ENCODE data around the gene DTYMK.

The DTYMK gene

DNA sequence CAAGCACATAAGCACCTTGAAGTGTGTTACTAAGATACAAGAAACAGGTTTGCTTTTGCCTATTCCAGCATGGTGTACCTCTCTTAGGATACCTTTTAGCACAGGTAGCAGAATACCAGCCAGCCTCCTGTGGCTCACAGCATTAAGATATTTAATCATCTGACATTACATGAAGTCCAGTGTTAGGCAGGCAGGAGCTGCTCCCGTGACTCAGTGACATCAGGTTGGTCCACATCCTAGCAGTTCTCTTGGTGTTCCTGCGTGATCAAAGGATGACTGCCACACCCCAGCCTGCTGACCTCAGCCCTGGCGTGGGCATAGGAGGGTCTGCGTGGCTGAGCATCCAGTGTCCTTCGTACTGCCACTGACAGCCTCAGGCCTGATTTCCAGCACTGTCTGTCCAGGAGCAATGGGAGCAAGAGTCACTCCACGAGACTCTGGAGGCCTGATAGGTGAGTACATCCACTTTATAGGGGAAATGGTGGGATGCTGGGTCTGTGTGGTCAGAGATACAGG lies 3.6 kb upstream of the DTYMK start:
- FAIRE-seq, result no peak
- DNase-seq (ENCODE audit: insufficient read length, low spot score), result no peak
- TF ChIP-seq POLR2AphosphoS5 (IDR thresholded peaks at IDR 0.05; ENCODE audit: low read depth, low read length) (no peak), TAF1 (IDR thresholded peaks at IDR 0.05; ENCODE audit: low read depth, low read length) (no peak), SPI1 (IDR thresholded peaks at IDR 0.05; ENCODE audit: low read depth, low read length) (no peak), PAX5 (IDR thresholded peaks at IDR 0.05; ENCODE audit: insufficient read depth, low read length, severe bottlenecking) (no peak), POU2F2 (IDR thresholded peaks at IDR 0.05; ENCODE audit: low read depth, low read length) (no peak), POLR2A (IDR thresholded peaks at IDR 0.05; ENCODE audit: low read depth, low read length) (no peak)

DNA sequence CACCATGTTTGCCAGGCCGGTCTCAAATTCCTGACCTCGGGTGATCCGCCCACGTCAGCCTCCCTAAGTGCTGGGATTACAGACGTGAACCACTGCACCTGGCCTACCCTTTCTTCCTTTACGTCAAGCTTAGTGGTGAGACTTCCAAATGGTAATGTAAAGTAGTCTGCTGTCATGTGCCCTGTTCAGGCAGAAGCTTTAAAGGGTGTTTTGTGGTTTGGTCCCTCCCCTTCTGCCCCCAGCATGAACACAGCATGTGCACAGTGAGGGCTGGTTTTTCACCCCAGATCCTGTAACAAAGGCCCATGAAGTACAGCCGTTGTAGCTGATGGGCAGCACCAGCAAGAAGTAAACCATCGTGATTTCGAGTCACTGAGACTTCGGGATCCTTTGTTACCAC lies 2.7 kb upstream of the DTYMK start:
- FAIRE-seq (no peak), DNase-seq (ENCODE audit: insufficient read length, low spot score) (no peak)
- TF ChIP-seq POLR2A (IDR thresholded peaks at IDR 0.05; ENCODE audit: low read depth, low read length) (no peak), POU2F2 (IDR thresholded peaks at IDR 0.05; ENCODE audit: low read depth, low read length) (no peak), PAX5 (IDR thresholded peaks at IDR 0.05; ENCODE audit: insufficient read depth, low read length, severe bottlenecking) (no peak), SPI1 (IDR thresholded peaks at IDR 0.05; ENCODE audit: low read depth, low read length) (no peak), POLR2AphosphoS5 (IDR thresholded peaks at IDR 0.05; ENCODE audit: low read depth, low read length) (no peak), TAF1 (IDR thresholded peaks at IDR 0.05; ENCODE audit: low read depth, low read length) (no peak)

DNA sequence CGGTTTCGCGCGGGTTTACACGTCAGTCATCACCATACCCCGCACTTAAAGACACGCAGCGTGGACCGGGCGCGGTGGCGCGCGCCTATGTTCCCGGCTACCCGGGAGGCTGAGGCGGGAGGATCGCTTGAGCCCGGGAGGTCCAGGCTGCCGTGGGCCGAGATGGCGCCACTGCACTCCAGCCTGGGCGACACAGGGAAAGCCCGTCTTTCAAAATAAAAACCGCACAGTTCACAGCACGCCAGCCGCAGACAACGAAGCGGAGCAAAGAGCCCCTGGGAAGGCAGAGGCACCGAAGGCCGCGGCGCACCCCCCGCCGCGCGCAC lies 328 bp downstream of the DTYMK start:
- TF ChIP-seq POLR2A (IDR thresholded peaks at IDR 0.05; ENCODE audit: low read depth, low read length), result no peak
- no peak for TF ChIP-seq SPI1 (IDR thresholded peaks at IDR 0.05; ENCODE audit: low read depth, low read length)
- TF ChIP-seq PAX5 (IDR thresholded peaks at IDR 0.05; ENCODE audit: insufficient read depth, low read length, severe bottlenecking), result no peak
- no peak for TF ChIP-seq TAF1 (IDR thresholded peaks at IDR 0.05; ENCODE audit: low read depth, low read length)
- TF ChIP-seq POLR2AphosphoS5 (IDR thresholded peaks at IDR 0.05; ENCODE audit: low read depth, low read length), result no peak
- TF ChIP-seq POU2F2 (IDR thresholded peaks at IDR 0.05; ENCODE audit: low read depth, low read length), result no peak
- FAIRE-seq, result no peak
- no peak for DNase-seq (ENCODE audit: insufficient read length, low spot score)

DNA sequence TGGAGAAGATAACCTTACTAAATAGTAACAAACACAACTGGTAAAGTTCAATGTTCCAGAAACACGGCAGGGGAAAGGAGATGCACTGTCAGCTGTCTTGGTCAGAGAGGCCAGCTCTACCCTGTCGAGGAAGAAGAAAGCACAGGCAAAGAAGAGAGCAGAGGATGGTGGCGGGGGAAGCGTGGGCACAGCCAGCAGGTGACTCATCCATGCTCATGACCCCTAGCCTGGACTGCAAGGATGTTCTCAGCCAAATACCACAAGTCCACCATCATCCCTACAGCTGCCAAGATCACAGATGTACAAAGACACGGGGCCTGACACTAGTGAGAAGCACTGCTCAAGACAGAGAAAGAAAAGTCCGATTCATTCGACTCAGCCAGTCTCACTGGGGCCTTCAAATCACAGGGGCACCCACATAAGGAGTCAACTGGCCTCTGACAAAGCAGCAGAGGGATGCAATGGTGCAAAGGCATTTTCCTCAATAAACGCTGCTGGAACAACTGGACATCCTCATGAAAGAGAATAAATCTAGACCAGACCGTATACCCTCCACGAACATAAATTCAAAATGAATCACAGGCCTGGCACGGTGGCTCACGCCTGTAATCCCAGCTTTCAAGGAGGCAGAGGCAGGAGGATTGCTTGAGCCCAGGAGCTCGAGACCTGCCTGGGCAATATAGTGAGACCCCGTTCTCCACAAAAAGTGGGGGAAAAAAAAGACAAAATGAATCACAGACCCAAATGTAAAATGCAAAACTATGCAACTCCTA lies 5.6 kb downstream of the DTYMK start:
- DNase-seq (ENCODE audit: insufficient read length, low spot score) (no peak), FAIRE-seq (no peak)
- TF ChIP-seq POLR2A (IDR thresholded peaks at IDR 0.05; ENCODE audit: low read depth, low read length) (no peak), PAX5 (IDR thresholded peaks at IDR 0.05; ENCODE audit: insufficient read depth, low read length, severe bottlenecking) (no peak), TAF1 (IDR thresholded peaks at IDR 0.05; ENCODE audit: low read depth, low read length) (no peak), POLR2AphosphoS5 (IDR thresholded peaks at IDR 0.05; ENCODE audit: low read depth, low read length) (no peak), POU2F2 (IDR thresholded peaks at IDR 0.05; ENCODE audit: low read depth, low read length) (no peak), SPI1 (IDR thresholded peaks at IDR 0.05; ENCODE audit: low read depth, low read length) (no peak)

DNA sequence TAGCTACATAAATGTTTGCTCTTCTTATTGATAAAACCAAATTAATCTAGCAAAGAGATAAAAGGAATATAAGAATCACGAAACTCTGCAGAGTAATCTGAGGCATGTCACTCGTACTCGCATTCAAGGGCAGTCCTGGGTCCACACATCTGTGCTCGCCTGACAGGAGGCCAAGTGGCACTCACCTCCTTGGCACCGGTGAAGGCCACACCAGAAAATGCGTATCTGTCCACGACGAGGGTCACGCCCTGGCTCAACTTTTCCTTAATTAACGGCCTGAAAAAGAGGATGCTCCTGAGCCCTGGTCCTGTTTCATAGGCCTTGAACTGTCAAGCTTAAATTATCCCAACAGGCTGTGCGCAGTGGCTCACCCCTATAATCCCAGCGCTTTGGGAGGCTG lies 6.6 kb downstream of the DTYMK start:
- no peak for FAIRE-seq
- DNase-seq (ENCODE audit: insufficient read length, low spot score), result no peak
- TF ChIP-seq POLR2AphosphoS5 (IDR thresholded peaks at IDR 0.05; ENCODE audit: low read depth, low read length) (no peak), TAF1 (IDR thresholded peaks at IDR 0.05; ENCODE audit: low read depth, low read length) (no peak), PAX5 (IDR thresholded peaks at IDR 0.05; ENCODE audit: insufficient read depth, low read length, severe bottlenecking) (no peak), POU2F2 (IDR thresholded peaks at IDR 0.05; ENCODE audit: low read depth, low read length) (no peak), POLR2A (IDR thresholded peaks at IDR 0.05; ENCODE audit: low read depth, low read length) (no peak), SPI1 (IDR thresholded peaks at IDR 0.05; ENCODE audit: low read depth, low read length) (no peak)

DNA sequence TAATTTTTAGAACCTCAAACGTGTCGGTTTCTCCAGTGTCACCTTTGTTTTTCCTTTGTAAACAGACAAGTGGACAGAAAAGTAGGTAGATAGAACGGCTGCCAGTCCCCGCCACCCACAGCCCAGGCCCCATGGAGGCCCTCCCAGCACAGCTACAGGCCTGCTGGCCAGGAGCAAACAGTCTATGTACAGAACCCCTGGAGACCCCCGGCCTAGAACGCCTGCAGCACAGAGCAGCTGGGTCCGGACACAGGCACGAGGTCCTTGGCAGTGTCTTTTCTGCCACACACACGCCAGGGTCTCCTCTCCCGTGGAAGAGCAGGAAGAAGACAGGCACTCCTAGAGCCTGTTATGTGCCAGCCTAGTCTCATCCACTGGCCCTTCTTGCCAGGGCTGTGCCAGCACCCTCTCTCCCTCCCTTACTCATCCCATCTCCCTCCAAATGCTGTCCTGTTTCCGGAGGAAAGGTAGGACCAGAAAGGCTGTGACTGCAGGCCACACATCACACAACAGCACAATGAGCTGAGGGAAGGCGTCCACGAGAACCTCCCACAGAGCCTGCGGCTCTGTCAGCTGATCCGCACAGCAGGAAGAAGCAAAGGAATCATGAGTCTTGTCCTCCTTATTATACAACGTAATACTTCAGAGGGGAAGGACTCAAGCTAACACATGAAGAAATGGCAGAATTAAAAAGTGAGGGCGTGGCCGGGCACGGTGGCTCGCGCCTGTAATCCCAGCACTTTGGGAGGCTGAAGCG lies 7.7 kb downstream of the DTYMK start:
- no peak for TF ChIP-seq TAF1 (IDR thresholded peaks at IDR 0.05; ENCODE audit: low read depth, low read length)
- TF ChIP-seq PAX5 (IDR thresholded peaks at IDR 0.05; ENCODE audit: insufficient read depth, low read length, severe bottlenecking), result no peak
- no peak for TF ChIP-seq POLR2AphosphoS5 (IDR thresholded peaks at IDR 0.05; ENCODE audit: low read depth, low read length)
- TF ChIP-seq POU2F2 (IDR thresholded peaks at IDR 0.05; ENCODE audit: low read depth, low read length), result no peak
- no peak for TF ChIP-seq SPI1 (IDR thresholded peaks at IDR 0.05; ENCODE audit: low read depth, low read length)
- no peak for TF ChIP-seq POLR2A (IDR thresholded peaks at IDR 0.05; ENCODE audit: low read depth, low read length)
- no peak for FAIRE-seq
- DNase-seq (ENCODE audit: insufficient read length, low spot score), result no peak

DNA sequence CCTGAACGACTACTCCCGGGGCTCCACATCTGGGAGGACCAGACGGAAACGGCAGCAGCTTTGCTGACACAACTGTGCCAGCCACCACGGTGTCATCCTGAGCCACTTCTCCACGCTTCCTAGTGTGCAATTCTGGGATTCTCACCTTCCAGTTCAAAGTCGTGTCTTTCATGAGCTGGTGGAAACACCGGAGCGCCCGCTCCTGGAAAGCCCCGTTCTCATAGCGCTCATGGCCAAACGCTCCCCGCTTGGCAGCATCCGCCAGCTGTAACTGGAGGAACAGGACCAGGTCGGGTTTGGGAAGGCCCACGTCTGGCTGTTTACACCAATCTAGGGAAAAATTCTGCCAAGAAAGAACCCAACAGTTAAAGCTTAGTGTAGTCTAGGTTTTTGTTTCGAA lies 8.3 kb downstream of the DTYMK start:
- no peak for DNase-seq (ENCODE audit: insufficient read length, low spot score)
- no peak for TF ChIP-seq POLR2A (IDR thresholded peaks at IDR 0.05; ENCODE audit: low read depth, low read length)
- TF ChIP-seq POU2F2 (IDR thresholded peaks at IDR 0.05; ENCODE audit: low read depth, low read length), result no peak
- TF ChIP-seq TAF1 (IDR thresholded peaks at IDR 0.05; ENCODE audit: low read depth, low read length), result no peak
- TF ChIP-seq PAX5 (IDR thresholded peaks at IDR 0.05; ENCODE audit: insufficient read depth, low read length, severe bottlenecking), result no peak
- no peak for TF ChIP-seq POLR2AphosphoS5 (IDR thresholded peaks at IDR 0.05; ENCODE audit: low read depth, low read length)
- no peak for TF ChIP-seq SPI1 (IDR thresholded peaks at IDR 0.05; ENCODE audit: low read depth, low read length)
- FAIRE-seq, result no peak

DNA sequence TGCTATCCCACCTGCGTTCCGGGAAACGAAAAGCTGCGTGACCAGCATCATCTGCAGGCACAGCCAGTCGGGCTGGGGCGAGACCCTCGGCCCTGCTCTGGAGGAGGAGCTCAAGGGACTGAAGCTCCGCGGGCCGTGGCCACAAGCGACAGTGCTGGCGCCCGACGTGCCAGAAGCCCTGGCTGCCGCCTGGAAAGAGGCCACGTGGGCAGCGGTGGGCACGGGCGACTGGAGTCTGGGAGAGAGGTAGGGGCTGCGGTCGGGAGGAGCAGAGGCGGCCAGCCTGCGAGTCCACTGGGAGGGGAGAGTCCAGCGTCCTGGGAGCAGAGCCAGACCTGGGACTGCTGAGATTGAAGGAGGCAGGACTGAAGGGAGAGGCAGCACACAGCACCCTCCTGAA lies 9.2 kb downstream of the DTYMK start:
- FAIRE-seq (no peak), DNase-seq (ENCODE audit: insufficient read length, low spot score) (no peak)
- no peak for TF ChIP-seq POLR2AphosphoS5 (IDR thresholded peaks at IDR 0.05; ENCODE audit: low read depth, low read length)
- TF ChIP-seq PAX5 (IDR thresholded peaks at IDR 0.05; ENCODE audit: insufficient read depth, low read length, severe bottlenecking), result no peak
- TF ChIP-seq POLR2A (IDR thresholded peaks at IDR 0.05; ENCODE audit: low read depth, low read length), result no peak
- TF ChIP-seq TAF1 (IDR thresholded peaks at IDR 0.05; ENCODE audit: low read depth, low read length), result no peak
- TF ChIP-seq POU2F2 (IDR thresholded peaks at IDR 0.05; ENCODE audit: low read depth, low read length), result no peak
- no peak for TF ChIP-seq SPI1 (IDR thresholded peaks at IDR 0.05; ENCODE audit: low read depth, low read length)

DNA sequence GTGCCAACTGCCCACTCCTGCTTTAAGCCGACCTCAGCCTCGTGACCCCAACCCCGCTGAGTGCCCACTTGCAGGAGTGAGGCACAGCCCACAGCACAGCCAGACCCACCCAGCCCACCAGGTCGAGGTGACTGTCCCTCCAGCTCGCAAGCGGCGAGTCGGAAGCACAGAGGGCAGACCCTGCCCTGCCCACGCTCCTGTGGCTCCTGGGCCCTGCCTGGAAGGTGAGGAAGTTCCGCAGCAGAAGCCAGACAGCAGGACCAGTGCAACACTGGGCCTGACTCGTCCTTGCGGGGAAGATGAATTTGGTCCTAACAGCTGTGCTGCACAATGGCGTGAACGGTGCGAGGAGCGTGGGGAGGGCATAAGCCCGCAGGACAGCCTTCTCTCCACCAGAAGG lies 9.9 kb downstream of the DTYMK start:
- DNase-seq (ENCODE audit: insufficient read length, low spot score) (no peak), FAIRE-seq (no peak)

More for the DNA sequence above, 9.9 kb downstream of the DTYMK start:
- TF ChIP-seq POLR2A (IDR thresholded peaks at IDR 0.05; ENCODE audit: low read depth, low read length) (no peak), SPI1 (IDR thresholded peaks at IDR 0.05; ENCODE audit: low read depth, low read length) (no peak), TAF1 (IDR thresholded peaks at IDR 0.05; ENCODE audit: low read depth, low read length) (no peak), POLR2AphosphoS5 (IDR thresholded peaks at IDR 0.05; ENCODE audit: low read depth, low read length) (no peak), POU2F2 (IDR thresholded peaks at IDR 0.05; ENCODE audit: low read depth, low read length) (no peak), PAX5 (IDR thresholded peaks at IDR 0.05; ENCODE audit: insufficient read depth, low read length, severe bottlenecking) (no peak)
